GM12892 (cell line): ENCODE measurements around the gene YAF2.

Experiments used
- POLR2A ChIP-seq: IDR thresholded peaks from 2 replicates; pipeline ENCODE4 v1.6.1; 2011; ENCODE audit warnings: low read depth, low read length, control low read depth
- POLR2AphosphoS5 ChIP-seq: IDR thresholded peaks from 2 replicates; pipeline ENCODE4 v1.6.1; 2011; ENCODE audit warnings: low read depth, low read length, control low read depth
- TAF1 ChIP-seq: IDR thresholded peaks from 2 replicates; pipeline ENCODE4 v1.6.1; 2011; ENCODE audit warnings: low read depth, mild to moderate bottlenecking, control low read depth, low read length, borderline replicate concordance

GRCh38 chr12:42156232-42156631 is 81.8 kb downstream of the YAF2 start:
- TF ChIP-seq POLR2AphosphoS5 (no peak), POLR2A (no peak), TAF1 (no peak)
